GM12891 (cell line): Measurements from ENCODE around the gene OTUB1.

ENCODE experiments used
- DNase-seq: peaks from one replicate; pipeline ENCODE4 v3.0.0; 2011; ENCODE audit warnings: low spot score; ENCODE audit not compliant: insufficient read length
- FAIRE-seq: peaks from 2 replicates; lab custom pipeline; 2011; peaks lifted over from hg19 to GRCh38; lab: Jason Lieb, UNC
- PAX5 ChIP-seq: IDR thresholded peaks from 2 replicates; pipeline ENCODE4 v1.6.1; 2011; ENCODE audit warnings: low read length, moderate library complexity, mild to moderate bottlenecking; ENCODE audit not compliant: insufficient read depth, severe bottlenecking
- POLR2A ChIP-seq: IDR thresholded peaks from 2 replicates; pipeline ENCODE4 v1.6.1; 2011; ENCODE audit warnings: low read depth, low read length, control low read depth
- POLR2AphosphoS5 ChIP-seq: IDR thresholded peaks from 2 replicates; pipeline ENCODE4 v1.6.1; 2011; ENCODE audit warnings: low read depth, low read length, control low read depth
- POU2F2 ChIP-seq: IDR thresholded peaks from 2 replicates; pipeline ENCODE4 v1.6.1; 2011; ENCODE audit warnings: low read depth, mild to moderate bottlenecking, control low read depth, low read length, moderate library complexity
- SPI1 ChIP-seq: IDR thresholded peaks from 2 replicates; pipeline ENCODE4 v1.6.1; 2011; ENCODE audit warnings: low read depth, low read length, control low read depth
- TAF1 ChIP-seq: IDR thresholded peaks from 2 replicates; pipeline ENCODE4 v1.6.1; 2011; ENCODE audit warnings: low read depth, low read length, control low read depth

Gene OTUB1

GRCh38 chr11:64035081-64035524 lies 48.9 kb downstream of the OTUB1 start:
- DNase-seq (no peak), FAIRE-seq (no peak)
- TF ChIP-seq POLR2AphosphoS5 = no peak

GRCh38 chr11:64035576-64035975 lies 49.3 kb downstream of the OTUB1 start, which contains the start of gene FLRT1:
TSS of gene FLRT1 (plus strand) at chr11:64035931. CDS start at chr11:64116268, 80,337 bp downstream.
- FAIRE-seq (no peak), DNase-seq (no peak)
- no peak for TF ChIP-seq POU2F2
- no peak for TF ChIP-seq SPI1
- no peak for TF ChIP-seq PAX5
- no peak for TF ChIP-seq POLR2AphosphoS5
- TF ChIP-seq POLR2A = no peak
- no peak for TF ChIP-seq TAF1

DNA sequence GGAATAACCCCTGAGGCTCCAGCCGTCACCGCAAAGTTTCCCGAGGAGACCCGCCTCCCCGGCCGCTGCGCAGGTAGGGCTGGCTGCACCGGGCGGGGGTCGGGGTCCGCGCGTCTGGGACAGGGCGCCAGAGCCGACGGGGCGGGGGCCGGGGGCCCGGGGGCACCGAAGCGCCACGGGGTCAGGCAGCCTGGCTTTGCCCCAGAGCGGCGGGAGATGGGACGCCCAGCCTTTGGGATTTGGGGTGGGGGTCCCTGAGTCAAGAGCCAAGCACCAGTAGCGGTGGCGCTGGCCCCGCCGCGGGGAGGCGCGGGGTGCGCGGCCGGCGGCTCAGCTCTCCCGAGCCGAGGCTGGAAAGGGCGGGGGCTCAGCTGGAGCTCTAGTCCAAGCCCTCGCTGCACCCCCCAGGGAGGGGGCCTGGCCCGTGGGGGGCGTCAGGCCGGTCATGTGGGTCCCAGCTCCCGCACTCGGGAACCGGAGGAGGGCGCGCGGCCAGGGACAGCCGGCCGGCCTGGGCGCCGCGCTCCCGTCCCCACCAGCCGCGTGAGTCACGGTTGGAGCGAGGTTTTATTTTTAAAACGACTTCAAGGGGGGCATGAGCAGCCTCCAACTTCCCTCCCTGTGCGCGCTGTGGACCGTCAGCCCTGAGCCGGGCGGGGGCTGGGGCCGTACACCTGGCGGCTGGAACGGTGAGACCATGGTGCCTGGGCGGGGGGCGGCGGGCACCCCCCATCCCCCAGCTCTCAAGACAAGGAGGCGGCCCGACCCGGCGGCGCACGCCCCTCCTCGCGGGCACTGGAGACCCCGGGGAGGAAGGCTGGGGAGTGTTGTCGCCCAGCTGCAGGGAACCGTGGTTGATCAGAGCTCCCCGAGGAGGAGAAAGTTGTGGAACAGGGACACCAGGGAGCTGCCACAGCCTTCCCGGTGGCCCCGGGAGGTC lies 50.1 kb downstream of the OTUB1 start:
- TF ChIP-seq POU2F2 (no peak), POLR2A (no peak), PAX5 (no peak), SPI1 (no peak), TAF1 (no peak), POLR2AphosphoS5 (no peak)
- no peak for DNase-seq
- FAIRE-seq = no peak

DNA sequence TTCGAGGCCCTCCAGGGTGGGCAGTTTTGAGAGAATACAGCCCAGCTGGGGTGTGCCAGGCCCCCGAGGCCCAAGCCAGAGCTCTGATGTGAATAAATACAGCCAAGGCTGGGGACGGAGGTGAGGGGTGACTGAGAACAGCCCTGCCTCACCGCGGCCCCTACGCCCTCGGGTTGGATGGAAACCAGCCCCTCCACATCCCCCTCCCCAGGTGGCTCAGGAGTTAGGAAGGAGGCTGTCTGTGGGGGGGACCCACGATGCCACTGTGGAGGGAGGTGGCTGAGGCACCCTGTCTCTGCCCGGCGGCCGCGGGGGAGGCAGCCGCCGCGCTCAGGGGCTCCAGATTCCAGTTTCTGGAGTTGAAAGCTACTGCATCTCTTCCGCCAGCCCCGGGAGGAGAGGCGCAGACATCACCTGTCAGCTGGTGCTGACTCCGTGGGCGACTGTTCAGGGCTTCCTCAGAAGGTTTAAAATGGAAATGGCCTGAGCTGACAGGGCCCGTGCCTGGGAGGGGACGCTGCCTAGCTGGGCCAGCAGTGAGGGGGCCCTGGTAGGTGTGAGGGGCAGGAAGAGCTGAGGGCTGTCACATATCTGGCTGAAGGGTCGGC lies 50.9 kb downstream of the OTUB1 start:
- TF ChIP-seq POU2F2 (no peak), SPI1 (no peak)
- DNase-seq (no peak), FAIRE-seq (no peak)

- TF ChIP-seq PAX5 (no peak), SPI1 (no peak), TAF1 (no peak), POU2F2 (no peak), POLR2A (no peak), POLR2AphosphoS5 (no peak)
- DNase-seq (no peak), FAIRE-seq (no peak)
Measured at GRCh38 chr11:64038500-64038899, 52.3 kb downstream of the OTUB1 start.

DNA sequence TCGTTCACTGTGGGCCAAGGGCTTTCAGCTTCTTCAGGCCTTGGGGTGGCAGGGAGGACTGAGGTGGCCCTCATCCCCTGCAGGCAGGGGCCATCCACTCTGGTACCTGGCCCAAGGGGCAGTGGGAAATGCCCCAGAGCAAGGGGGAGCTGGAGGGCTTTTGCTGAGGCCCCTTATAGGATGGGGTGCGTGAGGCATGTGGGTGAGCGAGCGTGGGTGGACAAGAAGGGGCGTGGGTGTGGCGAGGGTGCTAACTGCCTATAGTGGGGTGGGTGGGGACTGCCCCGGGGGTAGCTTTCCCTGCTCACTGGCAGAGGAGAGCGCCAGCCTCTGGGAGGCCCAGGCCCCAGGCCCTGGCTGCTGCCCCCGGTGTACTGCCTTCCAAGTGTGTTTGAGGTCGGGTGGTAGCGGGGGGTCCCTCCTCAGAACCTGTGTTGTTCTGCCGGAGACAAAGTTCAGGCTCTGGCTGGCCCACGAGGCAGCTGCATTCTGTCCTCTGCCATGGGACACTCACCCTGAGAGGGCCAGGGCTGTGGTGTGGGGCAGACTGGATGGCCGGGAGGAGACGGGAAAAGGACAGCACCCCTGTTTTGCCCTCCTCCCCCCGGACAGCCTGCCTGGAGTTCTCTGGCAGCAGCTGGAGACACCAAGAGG lies 52.9 kb downstream of the OTUB1 start:
- DNase-seq (no peak), FAIRE-seq (no peak)
- TF ChIP-seq PAX5 = no peak

DNA sequence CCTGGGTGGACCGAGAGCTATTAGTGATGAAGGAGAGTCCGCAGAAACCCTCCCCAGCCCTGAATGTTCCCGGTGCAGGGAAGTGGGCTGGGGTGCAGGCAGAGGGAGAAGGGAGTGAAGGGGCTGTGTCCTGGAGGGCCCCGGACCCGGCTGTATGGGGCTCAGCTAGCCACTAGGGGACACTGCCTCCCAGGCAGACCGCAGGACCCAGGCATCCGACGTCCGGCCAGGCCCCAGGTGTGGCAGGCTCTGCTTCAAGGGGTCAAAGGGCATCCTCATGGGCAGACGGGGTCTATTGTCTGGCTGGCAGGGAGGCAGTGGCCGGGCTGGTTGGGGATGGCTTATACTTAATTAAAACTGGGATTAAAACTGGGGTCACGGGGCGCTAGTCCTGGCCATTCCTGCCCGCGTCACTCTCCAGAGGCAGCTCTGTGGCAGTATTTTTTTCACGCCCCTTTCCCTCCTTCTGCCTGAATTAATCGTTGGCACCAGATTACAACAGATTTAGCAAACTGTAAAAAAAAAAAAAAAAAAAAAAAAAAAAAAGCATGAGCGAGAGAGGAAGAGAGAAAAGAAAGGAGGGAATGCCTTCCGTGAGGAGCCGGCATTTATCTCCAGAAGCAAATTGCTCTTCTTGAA lies 54.6 kb downstream of the OTUB1 start:
- no peak for TF ChIP-seq POLR2A
- TF ChIP-seq SPI1 = no peak
- no peak for TF ChIP-seq TAF1
- TF ChIP-seq POU2F2 = no peak
- DNase-seq = no peak
- FAIRE-seq = no peak

DNA sequence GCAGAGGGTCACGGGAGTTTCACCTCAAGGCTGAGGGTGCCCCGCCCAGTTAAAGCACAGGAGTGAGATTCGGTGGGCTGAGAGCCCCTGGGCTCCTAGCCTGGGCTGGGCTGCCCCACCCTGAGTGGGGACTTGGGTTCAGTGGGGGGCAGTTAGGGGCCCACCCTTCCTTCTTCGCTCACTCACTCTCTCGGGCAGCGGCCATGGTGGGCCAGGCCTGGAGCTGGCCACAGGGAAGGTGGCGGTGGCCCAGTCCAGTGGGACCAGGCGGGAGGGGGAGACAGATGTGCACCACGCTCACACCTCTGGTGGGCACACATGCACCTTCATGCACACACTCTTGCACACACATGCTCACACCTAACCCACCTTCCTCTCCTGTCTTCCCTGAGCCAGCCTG lies 55.6 kb downstream of the OTUB1 start:
- TF ChIP-seq PAX5 = no peak
- TF ChIP-seq SPI1 = no peak
- TF ChIP-seq POU2F2 = no peak
- TF ChIP-seq POLR2A = no peak
- TF ChIP-seq POLR2AphosphoS5 = no peak
- no peak for TF ChIP-seq TAF1
- DNase-seq (no peak), FAIRE-seq (no peak)

- DNase-seq = no peak
- FAIRE-seq = no peak
- TF ChIP-seq PAX5 (no peak), POLR2A (no peak), POU2F2 (no peak), TAF1 (no peak), SPI1 (no peak), POLR2AphosphoS5 (no peak)
Measured at GRCh38 chr11:64042301-64042700, 56.1 kb downstream of the OTUB1 start.

GRCh38 chr11:64043545-64043944 lies 57.3 kb downstream of the OTUB1 start:
- no peak for FAIRE-seq
- TF ChIP-seq PAX5 = no peak
- TF ChIP-seq TAF1 = no peak
- no peak for TF ChIP-seq POLR2AphosphoS5
- no peak for TF ChIP-seq SPI1
- no peak for TF ChIP-seq POU2F2
- no peak for TF ChIP-seq POLR2A
- DNase-seq = no peak
